HG03280 (cell line): ENCODE results near the gene PHOSPHO1.
A peak's percentile ranks its signal among the peaks of the same experiment; 100 is the strongest.

Experiments used
- ATAC-seq: cut with Tn5 transposase; IDR thresholded peaks from one replicate; pipeline ENCODE4 v1.9.1; 2021; ENCODE audit warnings: mild to moderate bottlenecking, moderate library complexity; ENCODE audit not compliant: unreplicated experiment

The PHOSPHO1 gene

DNA sequence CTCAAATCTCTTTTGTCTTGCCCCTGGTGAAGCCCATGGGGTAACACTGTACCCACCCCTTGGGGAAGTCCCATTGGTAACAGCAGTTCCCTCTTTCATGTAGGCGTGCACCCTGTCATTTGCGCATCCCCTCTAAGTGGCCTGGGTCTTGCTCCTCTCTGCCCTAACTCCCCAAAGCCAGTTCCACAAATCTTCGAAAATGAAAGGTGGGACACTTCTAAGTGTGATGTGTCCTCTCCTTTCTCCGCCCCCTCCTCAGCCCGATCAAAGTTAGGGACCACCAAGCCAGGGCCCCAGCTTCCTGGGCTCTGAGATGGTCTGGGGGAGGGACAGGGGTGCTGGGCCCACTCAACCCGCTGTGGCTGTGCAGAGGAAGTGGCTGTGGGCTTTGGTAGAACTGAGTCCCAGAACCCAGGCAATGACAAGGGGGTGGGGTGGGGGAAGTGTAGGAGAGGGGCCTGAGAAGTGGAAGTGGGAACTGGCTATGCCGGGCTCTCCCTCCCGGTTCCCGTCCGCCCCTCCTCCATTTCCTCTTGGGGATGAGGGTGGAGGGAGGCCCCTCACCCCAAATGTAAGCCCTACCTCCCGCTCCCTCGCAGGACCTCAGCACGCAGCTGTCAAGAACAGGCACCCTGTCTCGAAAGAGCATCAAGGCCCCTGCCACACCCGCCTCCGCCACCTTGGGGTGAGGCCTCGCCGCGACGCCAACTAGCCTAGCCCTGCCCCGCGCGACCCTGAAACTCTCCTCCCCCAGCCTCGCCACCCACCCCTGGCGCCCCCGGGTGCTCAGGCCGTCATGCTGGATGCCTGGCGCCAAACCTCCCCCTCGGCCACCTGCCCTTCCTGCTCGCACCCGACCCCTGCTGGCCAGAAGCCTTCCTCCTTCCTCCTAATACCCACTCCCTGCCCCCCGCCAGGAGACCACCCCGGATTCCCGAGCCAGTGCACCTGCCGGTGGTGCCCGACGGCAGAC, 11.4 kb downstream of the PHOSPHO1 start:
- no peak for ATAC-seq

DNA sequence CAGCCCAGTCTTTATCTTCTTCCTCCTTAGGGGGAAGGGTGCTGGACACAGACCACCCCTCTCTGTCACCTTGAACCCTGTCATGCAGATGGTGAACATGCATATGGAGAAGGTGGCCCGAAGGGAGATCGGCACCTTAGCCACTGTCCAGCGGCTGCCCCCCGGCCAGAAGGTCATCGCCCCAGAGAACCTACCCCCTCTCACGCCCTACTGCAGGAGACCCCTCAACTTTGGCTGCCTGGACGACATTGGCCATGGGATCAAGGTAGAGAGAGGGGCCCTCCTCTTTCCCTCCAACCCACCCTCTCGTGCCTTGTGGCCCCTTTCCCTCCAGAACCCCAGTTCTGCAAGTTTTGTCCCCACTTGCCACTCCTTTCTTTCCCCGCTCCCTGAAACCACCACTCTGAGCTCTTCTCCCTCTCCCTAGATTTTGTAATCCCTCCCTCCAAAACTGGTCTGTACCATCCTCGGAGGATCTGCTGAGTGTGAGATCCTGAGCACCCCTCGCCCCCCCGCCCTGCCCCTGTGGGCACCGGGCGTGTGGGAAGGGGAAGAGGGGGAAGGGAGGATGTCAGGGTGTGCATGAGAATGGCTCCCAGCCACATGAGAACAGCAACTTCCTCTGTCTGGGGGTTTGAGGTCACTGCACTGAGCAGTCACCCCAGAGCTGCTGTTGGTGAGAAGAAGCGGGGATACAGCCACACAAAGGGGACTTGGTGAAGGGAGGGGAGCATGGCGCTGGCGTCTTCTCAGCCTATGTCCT, 12.8 kb downstream of the PHOSPHO1 start:
- peak; percentile 43 for ATAC-seq

DNA sequence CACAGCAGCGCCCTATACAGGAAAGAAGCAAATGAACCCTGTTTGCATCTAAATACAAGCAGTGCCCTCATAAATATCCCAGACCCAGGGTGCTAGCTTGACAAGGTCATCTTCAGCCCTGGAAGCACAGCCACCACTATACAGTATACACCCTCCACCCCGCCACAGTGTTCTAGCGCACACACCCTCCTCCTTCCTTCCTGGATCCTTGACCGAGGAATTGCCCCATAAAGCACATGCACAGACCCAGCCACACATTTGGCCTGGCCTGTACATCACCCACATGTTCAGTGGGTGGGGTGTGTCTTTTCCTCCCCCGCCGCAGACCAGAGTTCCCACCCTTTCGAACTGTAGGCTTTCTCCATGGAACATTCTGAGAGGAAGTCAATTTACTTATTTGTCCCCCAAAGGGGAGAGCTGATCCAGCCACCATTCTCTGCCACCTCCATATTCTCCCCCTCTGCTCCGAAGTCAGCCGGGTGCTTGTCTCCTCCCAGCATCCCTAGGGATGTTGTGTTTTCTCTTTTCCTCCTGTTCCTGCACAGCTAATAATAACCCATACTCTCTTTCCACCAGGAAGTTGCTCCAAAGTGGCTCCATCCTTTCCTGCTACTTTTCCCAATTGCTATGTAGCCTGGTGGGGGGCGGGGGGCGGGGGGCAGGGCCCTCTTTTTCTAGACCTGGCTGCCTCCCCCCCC, 13.5 kb downstream of the PHOSPHO1 start:
- ATAC-seq: no peak

DNA sequence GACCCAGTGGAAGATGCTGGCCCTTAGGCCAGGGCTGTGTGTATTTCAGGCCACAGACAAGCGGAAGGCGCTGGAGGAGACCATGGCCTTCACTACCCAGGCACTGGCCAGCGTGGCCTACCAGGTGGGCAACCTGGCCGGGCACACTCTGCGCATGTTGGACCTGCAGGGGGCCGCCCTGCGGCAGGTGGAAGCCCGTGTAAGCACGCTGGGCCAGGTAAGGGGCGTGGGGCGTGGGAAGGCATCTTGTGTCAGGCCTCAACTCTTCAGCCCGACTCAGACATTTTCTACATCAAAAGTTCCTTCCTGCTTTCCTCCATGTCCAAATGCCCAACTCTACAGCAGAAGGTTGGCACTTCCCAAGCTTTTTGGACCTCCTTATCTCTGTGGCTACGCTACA, 14.1 kb downstream of the PHOSPHO1 start:
- ATAC-seq: no peak

DNA sequence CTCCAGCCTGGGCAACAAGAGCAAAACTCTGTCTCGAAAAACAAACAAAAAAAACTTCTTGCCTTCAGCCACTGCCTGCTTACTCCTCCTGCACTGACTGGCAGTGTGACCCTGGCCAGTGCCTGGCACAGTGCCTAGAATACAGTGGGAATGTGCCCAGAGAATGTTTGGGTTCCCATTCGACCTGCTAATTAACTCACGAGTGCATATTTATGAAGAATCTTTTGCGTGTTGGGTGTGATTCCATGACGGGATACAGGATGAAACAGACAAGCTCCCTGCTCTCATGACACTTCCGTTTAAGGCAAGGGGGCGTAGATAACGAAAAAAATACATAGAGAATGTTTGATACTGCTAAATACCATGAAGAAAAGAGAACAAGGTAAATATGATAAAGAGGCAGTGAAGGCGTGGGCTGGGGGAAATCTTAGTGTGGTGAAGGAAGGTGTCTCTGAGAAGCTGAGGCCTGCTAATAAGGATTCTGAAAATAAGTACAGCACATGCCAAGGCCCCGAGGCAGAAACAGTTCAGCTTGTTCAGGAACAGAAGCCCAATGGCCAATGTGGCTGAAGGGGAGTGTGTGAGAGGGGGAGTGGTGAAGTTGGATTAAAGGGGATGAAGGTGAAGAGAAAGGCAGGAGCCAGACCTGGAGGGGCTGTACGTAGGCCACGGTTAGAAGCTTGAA, 15.8 kb downstream of the PHOSPHO1 start:
- no peak for ATAC-seq

DNA sequence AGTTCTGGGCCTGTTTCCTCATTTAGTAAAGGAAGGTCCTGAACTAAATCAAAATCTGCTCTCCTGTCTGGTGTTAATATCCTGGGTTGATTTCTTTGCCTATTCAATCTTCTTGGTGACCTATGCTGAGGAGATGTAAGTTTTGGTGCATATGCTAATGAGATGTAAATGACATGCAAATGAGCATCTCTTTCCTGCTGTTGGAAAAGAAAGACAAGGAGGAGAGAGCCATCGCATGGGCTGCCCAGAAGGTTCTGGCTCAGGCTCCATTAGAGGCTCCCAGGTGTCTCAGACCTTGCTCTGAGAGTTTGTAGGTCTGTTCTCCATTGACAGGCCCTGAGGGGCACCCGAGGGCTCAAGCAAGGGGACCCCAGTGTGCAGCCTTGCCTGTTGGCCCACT, 16.7 kb downstream of the PHOSPHO1 start:
- no peak for ATAC-seq

DNA sequence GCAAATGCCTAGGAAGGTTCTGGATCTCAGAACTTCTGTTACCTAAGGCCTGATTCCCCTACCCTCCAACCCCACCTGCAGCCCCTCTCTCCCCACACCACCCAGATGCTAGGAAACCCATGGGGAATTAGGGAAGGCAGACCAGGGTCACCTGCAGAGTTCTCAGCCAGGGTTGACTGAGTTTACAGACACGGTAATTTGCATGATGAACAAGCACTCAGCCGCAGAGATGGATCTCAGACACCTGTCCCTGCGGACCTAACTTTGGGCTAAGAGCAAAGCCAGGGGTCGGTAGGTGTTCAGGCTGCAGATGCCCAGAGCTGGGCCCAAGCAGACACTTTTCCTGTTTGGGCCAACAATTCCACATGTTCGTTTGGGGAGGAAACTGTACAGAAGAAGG, 17.2 kb downstream of the PHOSPHO1 start:
- no peak for ATAC-seq

DNA sequence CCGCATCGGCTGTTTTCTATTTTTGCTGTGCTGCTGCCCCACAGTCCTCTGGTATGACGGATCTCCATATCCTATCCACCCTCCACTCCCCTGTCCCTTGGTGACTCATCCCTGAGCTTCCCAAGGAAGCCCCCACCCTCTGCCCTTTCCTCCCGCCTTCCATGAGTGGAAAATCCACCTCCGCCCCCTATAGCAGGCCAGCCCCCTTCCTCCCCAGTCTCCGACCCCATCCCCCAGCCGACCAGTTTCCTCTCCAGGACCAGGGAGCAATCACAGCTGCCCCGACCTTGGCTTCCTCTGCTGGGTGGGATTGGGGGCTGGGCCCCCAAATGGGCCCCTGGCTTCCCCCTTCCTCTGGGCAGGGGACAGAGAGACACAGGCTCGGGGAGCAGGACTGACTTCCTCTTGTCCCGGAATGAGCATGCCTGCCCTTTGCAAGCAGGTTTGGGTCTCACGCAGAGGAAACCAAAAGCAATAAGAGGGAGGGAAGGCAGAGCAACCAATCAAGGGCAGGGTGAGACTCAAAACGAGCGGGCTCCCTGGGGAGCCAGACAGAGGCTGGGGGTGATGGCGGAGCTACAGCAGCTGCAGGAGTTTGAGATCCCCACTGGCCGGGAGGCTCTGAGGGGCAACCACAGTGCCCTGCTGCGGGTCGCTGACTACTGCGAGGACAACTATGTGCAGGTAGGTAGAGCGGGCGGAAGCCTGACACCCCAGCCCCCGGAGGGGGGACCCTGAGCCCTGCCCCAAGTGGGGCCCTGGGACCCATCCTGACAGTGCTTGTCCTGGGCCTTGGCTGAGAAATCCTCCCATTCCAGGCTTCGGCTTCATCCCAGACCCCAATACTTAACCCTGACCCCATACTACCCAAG, 20.2 kb downstream of the PHOSPHO1 start, which contains the start of the genes ABI3 and GNGT2:
Gene ABI3 (plus strand): TSS at position 550 of the 872 bp plus-strand sequence. CDS start 18 bp downstream, at position 568.
Gene GNGT2 (minus strand): TSS at position 417 of the 872 bp plus-strand sequence. CDS start 3,152 bp downstream, outside the sequence.
- ATAC-seq: peak; percentile 85

DNA sequence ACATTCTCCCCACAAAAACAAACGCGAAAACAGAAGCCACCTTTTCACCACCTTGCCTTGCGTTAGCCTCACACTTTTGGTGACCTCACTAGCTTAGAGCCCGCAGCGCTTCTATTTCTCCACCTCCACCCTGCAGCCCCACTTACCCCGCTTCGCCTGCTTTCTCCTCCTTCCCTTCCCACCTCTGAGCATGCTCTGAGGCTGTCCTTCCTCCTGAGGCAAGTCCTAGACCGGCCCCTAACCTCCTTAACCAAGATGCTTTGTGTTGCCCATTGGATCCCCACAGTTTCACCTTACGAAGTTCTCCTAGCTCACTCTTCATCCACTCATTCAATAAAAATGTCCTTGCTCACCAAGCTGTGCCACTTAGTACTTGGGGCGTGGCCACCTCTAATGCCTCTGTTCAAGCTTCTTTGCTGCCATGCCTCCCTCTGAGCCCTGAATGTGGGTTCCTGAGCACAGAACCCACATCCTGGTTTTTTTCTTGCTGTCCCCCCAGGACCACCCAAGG, 21.5 kb downstream of the PHOSPHO1 start:
- ATAC-seq: no peak

DNA sequence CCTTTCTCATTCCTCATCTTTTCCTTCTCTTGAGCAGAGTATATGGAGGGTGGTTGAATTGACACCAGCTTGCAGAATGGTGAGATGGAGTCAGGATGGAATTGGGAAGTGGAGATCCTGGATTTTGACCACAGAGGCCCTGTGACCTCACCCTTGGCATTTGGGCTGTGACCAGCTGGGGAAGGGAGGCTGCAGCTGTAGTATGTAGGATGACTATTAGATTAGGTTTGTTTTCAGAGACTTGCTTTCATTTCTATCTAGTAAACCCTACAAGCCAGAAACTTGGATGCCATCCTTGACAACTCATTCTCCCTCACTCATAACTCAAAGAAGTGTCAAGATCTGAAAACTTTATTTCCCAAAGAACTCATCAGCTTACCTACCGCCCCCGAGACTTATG, 26.1 kb downstream of the PHOSPHO1 start:
- ATAC-seq: no peak

DNA sequence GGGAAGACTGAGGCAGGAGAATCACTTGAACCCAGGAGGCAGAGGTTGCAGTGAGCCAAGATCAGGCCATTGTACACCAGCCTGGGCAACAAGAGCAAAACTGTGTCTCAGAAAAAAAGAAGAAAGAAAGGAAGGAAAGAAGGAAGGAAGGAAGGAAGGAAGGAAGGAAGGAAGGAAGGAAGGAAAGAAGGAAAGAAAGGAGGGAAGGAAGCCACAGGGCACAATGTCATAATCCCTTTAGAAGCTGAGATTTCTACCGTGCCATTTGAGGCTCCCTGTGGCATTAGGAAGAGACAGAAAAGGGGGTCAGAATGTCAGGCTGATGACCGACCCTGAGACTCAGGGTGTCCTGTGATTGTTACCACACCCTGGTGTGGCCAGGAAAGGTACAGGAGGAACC, 26.8 kb downstream of the PHOSPHO1 start:
- ATAC-seq: no peak

DNA sequence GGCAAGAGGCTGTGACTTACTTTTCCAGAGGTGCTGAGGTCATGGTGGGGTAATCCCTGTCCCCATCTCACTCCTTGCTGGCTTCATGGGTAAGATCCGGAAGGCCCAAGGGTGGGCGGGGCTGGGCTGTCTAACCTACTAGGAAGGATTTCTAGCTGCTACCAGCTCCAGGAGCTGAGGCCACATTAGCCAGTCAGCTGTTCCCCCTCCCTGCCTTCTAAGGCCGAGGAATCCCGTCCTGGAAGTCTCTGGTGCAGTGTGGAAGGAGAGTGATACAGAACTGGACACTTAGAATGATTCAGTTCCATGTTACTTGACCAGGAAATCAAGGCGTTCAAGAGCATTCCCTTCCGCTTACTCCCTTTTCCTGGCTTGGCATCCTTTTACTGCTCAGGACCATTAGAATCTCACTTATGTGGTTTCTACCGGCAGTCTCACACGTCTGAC, 29.1 kb downstream of the PHOSPHO1 start:
- ATAC-seq: no peak

DNA sequence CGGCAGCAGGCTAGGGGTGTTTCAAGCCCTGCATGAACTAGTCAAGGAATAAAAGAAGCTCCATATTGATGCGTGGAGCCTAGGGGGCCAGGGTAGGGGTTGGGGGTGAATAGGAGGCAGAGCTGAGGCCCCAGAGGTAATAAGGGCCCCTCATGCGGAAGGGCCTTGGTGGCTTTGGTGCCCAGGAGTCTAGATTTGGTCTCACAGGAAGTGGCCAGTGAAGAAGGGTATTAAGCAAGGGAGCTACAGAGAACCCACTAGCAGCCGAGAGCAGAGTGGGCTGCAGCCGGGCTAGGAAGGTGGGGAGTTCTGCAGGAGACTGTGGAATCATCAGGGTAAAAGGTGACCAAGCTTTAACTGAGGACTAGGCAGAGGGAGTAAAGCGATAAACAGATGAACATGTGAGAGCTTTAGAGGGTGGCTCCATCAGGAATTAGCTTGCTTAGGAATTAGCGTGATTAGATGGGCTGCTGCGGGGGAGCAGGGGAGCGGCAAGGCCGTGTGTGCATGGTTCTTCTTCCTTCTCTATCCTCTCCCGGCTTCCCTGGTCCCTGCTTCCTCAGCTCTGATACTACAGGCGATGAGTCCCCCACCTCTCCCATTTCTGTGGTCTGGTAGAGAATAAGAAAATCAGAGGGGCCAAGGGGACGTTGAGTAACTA, 30.0 kb downstream of the PHOSPHO1 start:
- ATAC-seq: no peak

DNA sequence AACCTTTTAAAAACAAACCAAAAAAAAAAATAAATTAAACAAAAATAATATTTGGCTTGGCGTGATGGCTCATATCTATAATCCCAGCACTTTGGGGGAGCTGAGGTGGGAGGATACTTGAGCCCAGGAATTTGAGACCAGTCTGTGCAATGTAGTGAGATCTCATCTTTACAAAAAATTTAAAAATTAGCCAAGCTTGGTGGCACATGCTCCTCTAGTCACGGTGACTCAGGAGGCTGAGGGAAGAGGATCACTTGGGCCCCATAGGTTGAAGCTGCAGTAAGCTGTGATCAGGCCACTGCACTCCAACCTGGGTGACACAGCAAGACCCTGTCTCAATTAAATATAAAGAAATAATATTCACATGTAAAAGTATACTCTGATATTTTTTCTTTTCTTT, 32.4 kb downstream of the PHOSPHO1 start:
- no peak for ATAC-seq

DNA sequence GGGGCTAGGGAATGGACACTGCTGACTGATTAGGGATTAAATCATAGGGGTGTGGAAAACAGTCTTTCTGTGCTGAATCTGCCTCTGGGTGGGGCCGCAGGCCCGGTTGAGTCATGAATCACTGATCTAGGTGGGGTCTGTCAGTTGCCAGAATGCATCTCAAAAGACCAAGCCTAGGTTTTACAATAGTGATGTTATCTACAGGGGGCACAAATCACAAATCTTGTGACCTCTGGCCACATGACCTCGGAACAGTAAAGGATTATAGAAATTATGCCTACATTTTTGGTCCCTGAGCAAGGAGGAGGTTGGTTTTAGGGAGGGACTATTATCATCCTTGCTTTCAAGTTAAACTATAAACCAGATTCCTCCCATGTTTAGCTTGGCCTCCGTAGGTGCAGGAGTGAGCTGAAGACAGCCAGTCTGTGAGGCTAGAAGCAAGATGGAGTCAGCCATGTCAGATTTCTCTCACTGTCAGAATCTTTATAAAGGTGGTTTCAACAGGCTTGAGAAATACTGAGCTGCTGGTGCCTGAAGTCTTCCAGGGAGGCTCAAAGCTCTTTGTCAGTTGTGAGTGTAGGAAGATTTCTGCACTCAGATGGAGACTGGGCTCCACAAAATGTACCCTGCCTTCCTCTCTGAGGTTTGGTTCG, 33.1 kb downstream of the PHOSPHO1 start:
- no peak for ATAC-seq

DNA sequence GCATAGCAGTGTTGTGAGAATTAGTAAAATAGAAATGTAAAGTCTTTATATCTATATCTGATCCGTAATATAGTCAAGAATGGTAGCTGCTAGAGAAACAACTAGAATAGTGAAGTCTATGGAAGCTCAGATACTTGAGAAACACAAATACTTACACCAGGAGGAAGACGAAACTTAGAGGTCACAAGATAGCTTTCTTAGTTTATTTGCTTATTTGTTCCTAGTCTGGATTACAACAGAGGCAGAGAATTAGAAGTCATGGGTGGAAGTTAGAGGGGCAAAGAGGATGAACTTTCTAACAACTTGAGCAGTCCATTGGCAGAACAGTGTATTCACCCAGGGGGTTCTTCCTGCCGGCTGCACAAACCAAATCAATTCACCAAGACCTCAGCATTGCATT, 34.1 kb downstream of the PHOSPHO1 start:
- no peak for ATAC-seq

DNA sequence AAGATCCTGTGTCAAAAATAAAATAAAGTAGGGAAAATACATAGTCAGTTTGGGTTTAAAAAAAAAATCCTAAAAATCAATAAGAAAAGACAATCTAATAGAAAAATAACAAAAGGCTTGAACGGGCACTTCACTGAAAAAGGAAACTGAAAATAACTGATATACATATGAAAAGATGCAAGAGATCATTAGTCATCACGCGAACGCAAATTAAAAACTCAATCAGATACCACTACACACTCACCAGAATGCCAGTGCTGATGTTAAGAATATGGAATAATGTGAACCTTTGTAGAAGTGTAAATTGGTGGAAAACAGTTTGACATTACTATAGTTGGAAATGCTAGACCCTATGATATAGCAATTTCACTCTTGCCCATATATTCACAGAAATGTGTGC, 34.8 kb downstream of the PHOSPHO1 start:
- no peak for ATAC-seq

DNA sequence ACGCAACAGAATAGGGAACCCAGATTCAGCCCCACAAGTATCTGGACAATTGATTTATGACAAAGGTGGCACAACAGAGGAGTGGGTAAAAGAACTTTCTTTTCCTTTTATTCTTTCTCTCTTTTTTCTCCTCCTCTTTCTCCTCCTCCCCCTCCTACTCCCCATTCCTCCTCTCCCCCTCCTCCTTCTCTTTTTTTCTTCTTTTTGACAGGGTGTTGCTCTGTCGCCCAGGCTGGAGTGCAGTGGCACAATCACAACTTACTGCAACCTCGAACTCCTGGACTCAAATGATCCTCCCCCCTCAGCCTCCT, 36.3 kb downstream of the PHOSPHO1 start:
- no peak for ATAC-seq
